HepG2 (cell line): Measurements from ENCODE around the gene GPATCH3. TPM values are rescaled to one million over a fixed set of nuclear protein-coding genes. Genes with fewer than 3 reads are reported as not detected.

ENCODE experiments used
- ARNTL ChIP-seq: sonication (generic); formaldehyde crosslinking; IDR thresholded peaks from 2 replicates; pipeline ENCODE4 v1.4.0; 2020; ENCODE audit warnings: mild to moderate bottlenecking, missing genetic modification reagents
- ATF2 ChIP-seq: sonication (generic); formaldehyde crosslinking; IDR thresholded peaks from 2 replicates; pipeline ENCODE4 v1.4.0; 2020; ENCODE audit warnings: missing genetic modification reagents
- CHD2 ChIP-seq: IDR thresholded peaks from 2 replicates; pipeline ENCODE4 v1.6.1; 2011; ENCODE audit warnings: low read depth, low read length, improper control_type of control experiment
- ERF ChIP-seq: IDR thresholded peaks from 2 replicates; pipeline ENCODE4 v1.6.1; 2018; ENCODE audit warnings: missing biosample characterization, missing genetic modification reagents
- HIVEP1 ChIP-seq: sonication (generic); formaldehyde crosslinking; IDR thresholded peaks from 2 replicates; pipeline ENCODE4 v1.4.0; 2020; ENCODE audit warnings: mild to moderate bottlenecking, missing genetic modification reagents
- HMGXB3 ChIP-seq: sonication (generic); formaldehyde crosslinking; IDR thresholded peaks from 2 replicates; pipeline ENCODE4 v1.4.0; 2020; ENCODE audit warnings: missing genetic modification reagents, borderline replicate concordance
- NKX3-1 ChIP-seq: sonication (generic); formaldehyde crosslinking; IDR thresholded peaks from 2 replicates; pipeline ENCODE4 v1.5.0; 2020; ENCODE audit warnings: missing genetic modification reagents
- ZNF20 ChIP-seq: sonication (generic); formaldehyde crosslinking; IDR thresholded peaks from 2 replicates; pipeline ENCODE4 v1.4.0; 2020; ENCODE audit warnings: mild to moderate bottlenecking, moderate library complexity, missing genetic modification reagents
- ZNF598 ChIP-seq: sonication (generic); formaldehyde crosslinking; IDR thresholded peaks from 2 replicates; pipeline ENCODE4 v1.5.1; 2020; ENCODE audit warnings: mild to moderate bottlenecking, missing genetic modification reagents, borderline replicate concordance
- ZNF629 ChIP-seq: sonication (generic); formaldehyde crosslinking; conservative IDR thresholded peaks from 2 replicates; pipeline ENCODE4 v1.5.0; 2020; ENCODE audit warnings: missing genetic modification reagents
- polyA plus RNA-seq, 8 experiments: library from polyadenylated mRNA; depleted of rRNA in 3 of 8; stranded (reverse) in 7 of 8; unstranded in 1 of 8; fragments of >200 nt; fragmentation: Illumina TruSeq in 4 of 8; extraction: Trizol in 4 of 8; gene quantifications; 2 replicates each; pipeline versions ENCODE4 v1.2.1 to v1.2.3, GENCODE V29; 2011 to 2016; ENCODE audit warnings: low read depth in 4 of 8, missing spikeins in 1 of 8, mixed read lengths in 1 of 8; ENCODE audit not compliant: insufficient read depth in 1 of 8
- total RNA-seq, 5 experiments: library from RNA; depleted of rRNA; stranded (reverse); fragments of >200 nt; fragmentation: Illumina TruSeq; extraction: Trizol; gene quantifications; 2 replicates each; pipeline ENCODE4 v1.2.3, GENCODE V29; 2016; ENCODE audit warnings: low read depth in 1 of 5
- TF ChIP-seq, protein P1 (sequence below): sonication (generic); formaldehyde crosslinking; conservative IDR thresholded peaks from 2 replicates; pipeline ENCODE4 v1.8.0; 2022; ENCODE audit warnings: missing genetic modification reagents
- TF ChIP-seq, protein P2 (sequence below): fragments of 450-650 bp; IDR thresholded peaks from 2 replicates; pipeline ENCODE4 v1.6.1; 2016
- TF ChIP-seq, protein P3 (sequence below): sonication (generic); formaldehyde crosslinking; IDR thresholded peaks from 2 replicates; pipeline ENCODE4 v1.5.1; 2020; ENCODE audit warnings: mild to moderate bottlenecking, missing genetic modification reagents

The GPATCH3 gene
- total and polyA plus RNA-seq, 2 of the 13 experiments (the other 11 are each of a cell fraction or from before 2014, with no cell fraction given), result 8.3 to 11.0 TPM

- TF ChIP-seq, protein P1, sequence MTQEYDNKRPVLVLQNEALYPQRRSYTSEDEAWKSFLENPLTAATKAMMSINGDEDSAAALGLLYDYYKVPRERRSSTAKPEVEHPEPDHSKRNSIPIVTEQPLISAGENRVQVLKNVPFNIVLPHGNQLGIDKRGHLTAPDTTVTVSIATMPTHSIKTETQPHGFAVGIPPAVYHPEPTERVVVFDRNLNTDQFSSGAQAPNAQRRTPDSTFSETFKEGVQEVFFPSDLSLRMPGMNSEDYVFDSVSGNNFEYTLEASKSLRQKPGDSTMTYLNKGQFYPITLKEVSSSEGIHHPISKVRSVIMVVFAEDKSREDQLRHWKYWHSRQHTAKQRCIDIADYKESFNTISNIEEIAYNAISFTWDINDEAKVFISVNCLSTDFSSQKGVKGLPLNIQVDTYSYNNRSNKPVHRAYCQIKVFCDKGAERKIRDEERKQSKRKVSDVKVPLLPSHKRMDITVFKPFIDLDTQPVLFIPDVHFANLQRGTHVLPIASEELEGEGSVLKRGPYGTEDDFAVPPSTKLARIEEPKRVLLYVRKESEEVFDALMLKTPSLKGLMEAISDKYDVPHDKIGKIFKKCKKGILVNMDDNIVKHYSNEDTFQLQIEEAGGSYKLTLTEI (CRISPR knock-in tag), result no peak
- TF ChIP-seq ZNF20 (CRISPR knock-in tag) (no peak), ZNF629 (CRISPR knock-in tag) (no peak), HMGXB3 (CRISPR knock-in tag) (peak; percentile 82), NKX3-1 (no peak), ERF (peak; percentile 87), CHD2 (no peak), ARNTL (CRISPR knock-in tag) (peak; percentile 92), ATF2 (CRISPR knock-in tag) (peak; percentile 74; the same call in 1 of the 2 replicates), ZNF598 (CRISPR knock-in tag) (no peak), HIVEP1 (CRISPR knock-in tag) (peak; percentile 89; the same call in 1 of the 2 replicates)
- TF ChIP-seq, protein P2, sequence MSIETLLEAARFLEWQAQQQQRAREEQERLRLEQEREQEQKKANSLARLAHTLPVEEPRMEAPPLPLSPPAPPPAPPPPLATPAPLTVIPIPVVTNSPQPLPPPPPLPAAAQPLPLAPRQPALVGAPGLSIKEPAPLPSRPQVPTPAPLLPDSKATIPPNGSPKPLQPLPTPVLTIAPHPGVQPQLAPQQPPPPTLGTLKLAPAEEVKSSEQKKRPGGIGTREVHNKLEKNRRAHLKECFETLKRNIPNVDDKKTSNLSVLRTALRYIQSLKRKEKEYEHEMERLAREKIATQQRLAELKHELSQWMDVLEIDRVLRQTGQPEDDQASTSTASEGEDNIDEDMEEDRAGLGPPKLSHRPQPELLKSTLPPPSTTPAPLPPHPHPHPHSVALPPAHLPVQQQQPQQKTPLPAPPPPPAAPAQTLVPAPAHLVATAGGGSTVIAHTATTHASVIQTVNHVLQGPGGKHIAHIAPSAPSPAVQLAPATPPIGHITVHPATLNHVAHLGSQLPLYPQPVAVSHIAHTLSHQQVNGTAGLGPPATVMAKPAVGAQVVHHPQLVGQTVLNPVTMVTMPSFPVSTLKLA, result 0 out of 2 replicates have a peak, but pooled peaks have one; percentile 23
- TF ChIP-seq, protein P3, sequence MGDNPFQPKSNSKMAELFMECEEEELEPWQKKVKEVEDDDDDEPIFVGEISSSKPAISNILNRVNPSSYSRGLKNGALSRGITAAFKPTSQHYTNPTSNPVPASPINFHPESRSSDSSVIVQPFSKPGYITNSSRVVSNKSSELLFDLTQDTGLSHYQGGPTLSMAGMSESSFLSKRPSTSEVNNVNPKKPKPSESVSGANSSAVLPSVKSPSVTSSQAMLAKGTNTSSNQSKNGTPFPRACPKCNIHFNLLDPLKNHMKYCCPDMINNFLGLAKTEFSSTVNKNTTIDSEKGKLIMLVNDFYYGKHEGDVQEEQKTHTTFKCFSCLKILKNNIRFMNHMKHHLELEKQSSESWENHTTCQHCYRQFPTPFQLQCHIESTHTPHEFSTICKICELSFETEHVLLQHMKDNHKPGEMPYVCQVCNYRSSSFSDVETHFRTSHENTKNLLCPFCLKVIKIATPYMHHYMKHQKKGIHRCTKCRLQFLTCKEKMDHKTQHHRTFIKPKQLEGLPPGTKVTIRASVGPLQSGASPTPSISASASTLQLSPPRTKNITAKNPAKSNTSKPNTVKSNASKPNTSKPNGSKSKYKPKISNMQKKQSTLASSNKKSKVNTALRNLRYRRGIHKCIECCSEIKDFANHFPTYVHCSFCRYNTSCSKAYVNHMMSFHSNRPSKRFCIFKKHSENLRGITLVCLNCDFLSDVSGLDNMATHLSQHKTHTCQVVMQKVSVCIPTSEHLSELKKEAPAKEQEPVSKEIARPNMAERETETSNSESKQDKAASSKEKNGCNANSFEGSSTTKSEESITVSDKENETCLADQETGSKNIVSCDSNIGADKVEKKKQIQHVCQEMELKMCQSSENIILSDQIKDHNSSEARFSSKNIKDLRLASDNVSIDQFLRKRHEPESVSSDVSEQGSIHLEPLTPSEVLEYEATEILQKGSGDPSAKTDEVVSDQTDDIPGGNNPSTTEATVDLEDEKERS (CRISPR knock-in tag), result peak; percentile 91
Observed at GRCh38 chr1:26910343-26911160, 10.3 kb upstream of the GPATCH3 start (continued).
